Endodermal cell (in vitro differentiated cells): Measurements from ENCODE around the gene NUDT13. TPM values are rescaled to one million over a fixed set of nuclear protein-coding genes. Genes with fewer than 3 reads are reported as not detected.
"Not testable (repeated sequence)": the region's sequence is repeated elsewhere in the genome, so short reads cannot be mapped to it uniquely, and the experiment has no call there.

Experiments
- DNase-seq: peaks from one replicate; pipeline ENCODE4 v3.0.0-alpha.2; 2017
- H3K27ac ChIP-seq: 2 replicates; pipeline ENCODE4 v1.5.1; 2013; ENCODE audit warnings: mild to moderate bottlenecking, low read depth, low read length, moderate library complexity
- H3K27me3 ChIP-seq: 2 replicates; pipeline ENCODE4 v1.6.1; 2013; ENCODE audit warnings: mild to moderate bottlenecking, low read length, moderate library complexity; ENCODE audit not compliant: insufficient read depth, control insufficient read depth, poor library complexity, severe bottlenecking
- H3K36me3 ChIP-seq: 2 replicates; pipeline ENCODE4 v1.7.0; 2013; ENCODE audit warnings: mild to moderate bottlenecking, low read length, moderate library complexity; ENCODE audit not compliant: control insufficient read depth, insufficient read depth
- H3K4me1 ChIP-seq: one replicate; pipeline ENCODE4 v1.7.0; 2013; ENCODE audit warnings: low read length; ENCODE audit not compliant: control insufficient read depth, insufficient read depth
- H3K4me3 ChIP-seq: 2 replicates; pipeline ENCODE4 v1.5.1; 2013; ENCODE audit warnings: mild to moderate bottlenecking, low read length, moderate library complexity
- H3K9ac ChIP-seq: 2 replicates; pipeline ENCODE4 v1.6.1; 2013; ENCODE audit warnings: mild to moderate bottlenecking, low read length, moderate library complexity; ENCODE audit not compliant: poor library complexity, severe bottlenecking; ENCODE audit errors: extremely low read depth
- H3K9me3 ChIP-seq: 2 replicates; pipeline ENCODE4 v1.6.1; 2013; ENCODE audit warnings: mild to moderate bottlenecking, low read length, moderate library complexity; ENCODE audit not compliant: control insufficient read depth
- H3K27ac Mint-ChIP-seq: 2 replicates; pipeline ENCODE4 v1.8.0; 2020; ENCODE audit warnings: mixed read lengths
- H3K27me3 Mint-ChIP-seq: 2 replicates; pipeline ENCODE4 v1.8.0; 2021; ENCODE audit warnings: mild to moderate bottlenecking, mixed read lengths; ENCODE audit not compliant: insufficient read depth
- H3K36me3 Mint-ChIP-seq: 2 replicates; pipeline ENCODE4 v1.8.0; 2020; ENCODE audit warnings: low read depth, mixed read lengths
- H3K4me1 Mint-ChIP-seq: 2 replicates; pipeline ENCODE4 v1.8.0; 2020; ENCODE audit warnings: mixed read lengths
- H3K4me3 Mint-ChIP-seq: 2 replicates; pipeline ENCODE4 v1.8.0; 2020; ENCODE audit warnings: mild to moderate bottlenecking, moderate library complexity, mixed read lengths
- H3K9me3 Mint-ChIP-seq: 2 replicates; pipeline ENCODE4 v1.8.0; 2020; ENCODE audit warnings: mild to moderate bottlenecking, mixed read lengths
- whole genome bisulfite sequencing, 2 experiments: methylation state at CpG; one replicate each; pipeline versions ENCODE4 v1.1.5 to v1.1.7; 2013; ENCODE audit warnings: missing lambda C conversion rate in 2 of 2, mixed read lengths in 1 of 2; ENCODE audit not compliant: insufficient coverage in 1 of 2, insufficient read length in 1 of 2; 5-methylcytosine and 5-hydroxymethylcytosine counted together
- total RNA-seq, 2 donors: library from RNA; stranded (reverse); fragmentation: NEBNext Ultra II Directional in 1 of 2; extraction: Animal tissue kit (Norgen Biotek cat#: 25700) in 1 of 2; gene quantifications; 2 replicates in 1 of 2; 3 replicates in 1 of 2; pipeline ENCODE4 v1.2.1, GENCODE V29; 2021
- TF ChIP-seq, protein P1 (sequence below): fragments of 200-600 bp; sonication (generic); conservative IDR thresholded peaks from 2 replicates; pipeline ENCODE4 v1.5.0; 2021; ENCODE audit warnings: antibody characterized with exemption, mild to moderate bottlenecking

The NUDT13 gene
- total RNA-seq, 2 donors from 2014 or later, result 3.3 to 3.9 TPM

DNA sequence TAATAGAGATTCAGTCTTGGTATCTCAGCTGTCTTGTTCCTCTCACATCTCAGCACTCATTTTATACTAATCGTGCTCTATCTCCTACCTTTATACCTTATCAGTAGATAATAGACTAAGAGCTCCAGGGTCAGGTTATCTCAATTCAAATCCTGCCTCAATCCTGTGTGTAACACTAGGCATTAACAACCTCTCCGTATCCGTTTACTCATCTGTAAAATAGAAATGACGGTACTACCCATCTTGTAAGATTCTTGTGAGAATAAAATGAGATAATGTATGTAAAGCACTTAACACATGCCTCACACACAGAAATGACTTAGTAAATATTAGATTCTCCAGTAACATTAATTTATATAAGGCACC is 13.0 kb upstream of the NUDT13 start:
- peak overlapping the region; percentile 87 for H3K27ac Mint-ChIP-seq
- no peak for DNase-seq
- H3K9me3 Mint-ChIP-seq, result no peaks in the 10 kb centered on the region
- Histone ChIP-seq H3K9ac (peak overlapping the region; percentile 92), H3K9me3 (no peaks in the 10 kb centered on the region), H3K27ac (peak overlapping the region; percentile 81), H3K4me1 (no peaks in the 10 kb centered on the region), H3K36me3 (no peaks in the 10 kb centered on the region), H3K4me3 (peak overlapping the region; percentile 98), H3K27me3 (no peaks in the 10 kb centered on the region)
- peak overlapping the region; percentile 95 for H3K4me3 Mint-ChIP-seq
- TF ChIP-seq, protein P1, sequence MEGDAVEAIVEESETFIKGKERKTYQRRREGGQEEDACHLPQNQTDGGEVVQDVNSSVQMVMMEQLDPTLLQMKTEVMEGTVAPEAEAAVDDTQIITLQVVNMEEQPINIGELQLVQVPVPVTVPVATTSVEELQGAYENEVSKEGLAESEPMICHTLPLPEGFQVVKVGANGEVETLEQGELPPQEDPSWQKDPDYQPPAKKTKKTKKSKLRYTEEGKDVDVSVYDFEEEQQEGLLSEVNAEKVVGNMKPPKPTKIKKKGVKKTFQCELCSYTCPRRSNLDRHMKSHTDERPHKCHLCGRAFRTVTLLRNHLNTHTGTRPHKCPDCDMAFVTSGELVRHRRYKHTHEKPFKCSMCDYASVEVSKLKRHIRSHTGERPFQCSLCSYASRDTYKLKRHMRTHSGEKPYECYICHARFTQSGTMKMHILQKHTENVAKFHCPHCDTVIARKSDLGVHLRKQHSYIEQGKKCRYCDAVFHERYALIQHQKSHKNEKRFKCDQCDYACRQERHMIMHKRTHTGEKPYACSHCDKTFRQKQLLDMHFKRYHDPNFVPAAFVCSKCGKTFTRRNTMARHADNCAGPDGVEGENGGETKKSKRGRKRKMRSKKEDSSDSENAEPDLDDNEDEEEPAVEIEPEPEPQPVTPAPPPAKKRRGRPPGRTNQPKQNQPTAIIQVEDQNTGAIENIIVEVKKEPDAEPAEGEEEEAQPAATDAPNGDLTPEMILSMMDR, result no peak
- 38 to 52% methylated on average over 1 to 4 of the region's 4 CpGs for WGBS, 2 experiments
- peaks cover 15% of the 10 kb centered on the region for H3K4me1 Mint-ChIP-seq
- no peaks in the 10 kb centered on the region for H3K27me3 Mint-ChIP-seq
- peaks cover 3% of the 10 kb centered on the region for H3K36me3 Mint-ChIP-seq

DNA sequence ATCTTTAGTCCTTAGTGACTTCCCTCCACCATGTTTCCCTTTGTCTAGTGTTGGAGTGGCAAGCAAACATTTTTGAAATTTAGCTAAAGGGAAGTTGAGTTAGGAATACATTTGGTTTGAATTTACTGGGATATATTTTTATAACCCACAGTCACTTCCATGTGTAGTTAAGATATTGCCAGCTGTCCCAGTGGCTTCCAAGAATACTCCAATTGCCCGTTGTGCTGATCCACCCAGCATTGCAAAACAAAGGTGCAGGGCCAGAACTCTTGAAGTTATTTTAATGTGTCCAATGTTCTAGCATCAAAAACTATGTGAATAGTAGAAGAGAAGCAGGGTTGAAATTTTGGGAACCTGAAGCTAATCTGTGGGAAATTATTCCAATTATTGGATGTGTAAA is 11.1 kb upstream of the NUDT13 start:
- peaks cover 3% of the 10 kb centered on the region for H3K36me3 Mint-ChIP-seq

DNA sequence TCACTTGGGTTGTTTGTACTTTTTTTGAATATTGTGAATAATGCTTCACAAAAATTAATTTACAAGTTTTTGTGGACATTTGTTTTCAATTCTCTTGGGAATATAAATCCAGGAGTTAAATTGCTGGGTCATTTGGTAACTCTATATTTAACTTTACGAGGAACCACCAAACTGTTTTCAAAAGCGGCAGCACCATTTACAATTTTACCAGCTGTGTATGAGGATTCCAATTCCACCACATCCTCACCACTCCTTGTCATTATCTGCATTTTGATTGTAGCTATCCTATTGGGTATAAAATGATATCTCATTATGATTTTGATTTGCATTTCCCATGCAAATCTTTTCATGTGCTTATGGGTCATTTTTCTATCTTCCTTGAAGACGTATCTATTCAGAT is 4.0 kb upstream of the NUDT13 start:
- H3K9me3 ChIP-seq, result peaks cover 11% of the 10 kb centered on the region
- DNase-seq, result no peak
- Mint-ChIP-seq H3K9me3 (peaks cover 18% of the 10 kb centered on the region), H3K36me3 (peaks cover 21% of the 10 kb centered on the region), H3K27ac (no peak overlapping the region), H3K27me3 (no peaks in the 10 kb centered on the region), H3K4me3 (no peak overlapping the region), H3K4me1 (peaks cover 2% of the 10 kb centered on the region)
- TF ChIP-seq, protein P1, result no peak
- no peak overlapping the region for H3K27ac ChIP-seq
- H3K36me3 ChIP-seq, result no peaks in the 10 kb centered on the region
- H3K27me3 ChIP-seq, result no peaks in the 10 kb centered on the region
- no peaks in the 10 kb centered on the region for H3K4me1 ChIP-seq
- no peak overlapping the region for H3K9ac ChIP-seq
- no peak overlapping the region for H3K4me3 ChIP-seq
- WGBS, 2 experiments, result 81% methylated on average over 2 of the region's 3 CpGs; no CpG with 5 or more reads in 1 of the 2 experiments

More for the DNA sequence above, 11.1 kb upstream of the NUDT13 start:
- H3K27ac ChIP-seq, result no peak overlapping the region
- no peaks in the 10 kb centered on the region for H3K36me3 ChIP-seq
- Mint-ChIP-seq H3K9me3 (no peaks in the 10 kb centered on the region), H3K27me3 (no peaks in the 10 kb centered on the region), H3K27ac (no peak overlapping the region), H3K4me3 (no peak overlapping the region), H3K4me1 (peaks cover 12% of the 10 kb centered on the region)
- no peaks in the 10 kb centered on the region for H3K4me1 ChIP-seq
- no peak overlapping the region for H3K4me3 ChIP-seq
- no peaks in the 10 kb centered on the region for H3K27me3 ChIP-seq
- no peak for DNase-seq
- H3K9ac ChIP-seq, result no peak overlapping the region
- TF ChIP-seq, protein P1, result no peak
- H3K9me3 ChIP-seq, result no peaks in the 10 kb centered on the region
- WGBS, 2 experiments, result 96% methylated on average over 1 of the region's 1 CpG; no CpG with 5 or more reads in 1 of the 2 experiments

DNA sequence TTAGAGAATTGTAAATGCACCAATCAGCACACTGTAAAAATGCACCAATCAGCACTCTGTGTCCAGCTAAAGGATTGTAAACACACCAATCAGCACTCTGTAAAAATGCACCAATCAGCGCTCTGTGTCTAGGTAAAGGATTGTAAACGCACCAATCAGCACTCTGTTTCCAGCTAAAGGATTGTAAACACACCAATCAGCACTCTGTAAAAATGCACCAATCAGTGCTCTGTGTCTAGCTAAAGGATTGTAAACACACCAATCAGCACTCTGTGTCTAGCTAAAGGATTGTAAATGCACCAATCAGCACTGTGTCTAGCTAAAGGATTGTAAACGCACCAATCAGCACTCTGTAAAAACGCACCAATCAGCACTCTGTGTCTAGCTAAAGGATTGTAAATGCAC is 1.0 kb upstream of the NUDT13 start:
- not testable (repeated sequence) for H3K4me1 ChIP-seq, H3K36me3 ChIP-seq, DNase-seq, H3K4me3 Mint-ChIP-seq, H3K9ac ChIP-seq, H3K27ac ChIP-seq, H3K27me3 ChIP-seq, H3K4me3 ChIP-seq, H3K4me1 Mint-ChIP-seq, H3K27me3 Mint-ChIP-seq, H3K27ac Mint-ChIP-seq
- 86 to 92% methylated on average over 1 to 4 of the region's 4 CpGs for WGBS, 2 experiments
- H3K9me3 ChIP-seq, result peaks cover 11% of the 10 kb centered on the region
- Mint-ChIP-seq H3K9me3 (peaks cover 18% of the 10 kb centered on the region), H3K36me3 (peaks cover 18% of the 10 kb centered on the region)

DNA sequence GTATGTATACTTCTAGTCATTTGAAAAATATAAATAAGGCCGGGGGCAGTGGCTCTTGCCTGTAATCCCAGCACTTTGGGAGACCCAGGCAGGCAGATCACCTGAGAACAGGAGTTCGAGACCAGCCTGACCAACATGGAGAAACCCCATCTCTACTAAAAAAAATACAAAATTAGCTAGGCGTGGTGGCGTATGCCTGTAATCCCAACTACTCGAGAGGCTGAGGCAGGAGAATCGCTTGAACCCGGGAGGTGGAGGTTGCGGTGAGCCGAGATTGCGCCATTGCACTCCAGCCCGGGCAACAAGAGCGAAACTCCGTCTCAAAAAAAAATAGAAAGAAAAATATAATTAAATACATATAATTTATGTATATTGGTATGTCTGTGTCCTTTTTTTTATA is 1.8 kb downstream of the NUDT13 start:
- H3K4me1 ChIP-seq, H3K27ac Mint-ChIP-seq, DNase-seq, H3K9ac ChIP-seq, H3K4me1 Mint-ChIP-seq, H3K27me3 Mint-ChIP-seq, H3K4me3 Mint-ChIP-seq, H3K4me3 ChIP-seq, H3K36me3 ChIP-seq, H3K27me3 ChIP-seq, H3K27ac ChIP-seq: not testable (repeated sequence)
- H3K9me3 ChIP-seq, result peaks cover 11% of the 10 kb centered on the region
- peaks cover 18% of the 10 kb centered on the region for H3K9me3 Mint-ChIP-seq
- peaks cover 18% of the 10 kb centered on the region for H3K36me3 Mint-ChIP-seq
- 85 to 93% methylated on average over 2 to 8 of the region's 13 CpGs for WGBS, 2 experiments
